ENCODE measurements around the gene MYO15B.
"Not testable (repeated sequence)": the region's sequence is repeated elsewhere in the genome, so short reads cannot be mapped to it uniquely, and the experiment has no call there.

The MYO15B gene

GRCh38 chr17:75626496-75627038 lies 39.0 kb downstream of the MYO15B start:
- DNase-seq = no peak

- no peak for DNase-seq
These were observed 39.5 kb downstream of the MYO15B start for GRCh38 chr17:75627094-75627493.

- no peak for DNase-seq
These were observed 40.8 kb downstream of the MYO15B start for GRCh38 chr17:75628425-75628824.

GRCh38 chr17:75629157-75629556 lies 41.6 kb downstream of the MYO15B start:
- DNase-seq = no peak

GRCh38 chr17:75630071-75630917 lies 42.7 kb downstream of the MYO15B start:
- no peak for DNase-seq

GRCh38 chr17:75631353-75631752 lies 43.8 kb downstream of the MYO15B start:
- no peak for DNase-seq

GRCh38 chr17:75632428-75632827 lies 44.8 kb downstream of the MYO15B start:
- DNase-seq = no peak

- peak; percentile 92 for DNase-seq
These were observed 45.4 kb downstream of the MYO15B start, which contains the start of gene SMIM5 for GRCh38 chr17:75632863-75633485. Gene SMIM5, plus strand, starts transcription at chr17:75633434. Its CDS starts 6,768 bp downstream, at chr17:75640202.

- DNase-seq = peak; percentile 99
These were observed 46.1 kb downstream of the MYO15B start for GRCh38 chr17:75633486-75634375.

- DNase-seq = no peak
These were observed 46.8 kb downstream of the MYO15B start for GRCh38 chr17:75634376-75634740.

GRCh38 chr17:75634754-75635609 lies 47.4 kb downstream of the MYO15B start:
- peak; percentile 31 for DNase-seq

- peak; percentile 27 for DNase-seq
These were observed 48.1 kb downstream of the MYO15B start for GRCh38 chr17:75635610-75636202.

- DNase-seq = no peak
These were observed 49.0 kb downstream of the MYO15B start for GRCh38 chr17:75636381-75637142.

- no peak for DNase-seq
These were observed 49.5 kb downstream of the MYO15B start for GRCh38 chr17:75637143-75637538.

GRCh38 chr17:75637551-75637950 lies 50.0 kb downstream of the MYO15B start:
- DNase-seq = no peak

- not testable (repeated sequence) for DNase-seq
These were observed 50.4 kb downstream of the MYO15B start for GRCh38 chr17:75638039-75638438.

GRCh38 chr17:75638893-75639292 lies 51.3 kb downstream of the MYO15B start:
- no peak for DNase-seq

GRCh38 chr17:75639327-75639726 lies 51.7 kb downstream of the MYO15B start:
- peak; percentile 51 for DNase-seq

GRCh38 chr17:75639771-75640555 lies 52.4 kb downstream of the MYO15B start:
- peak; percentile 96 for DNase-seq

GRCh38 chr17:75640556-75641119 lies 53.0 kb downstream of the MYO15B start:
- DNase-seq = peak; percentile 38

All from DMS53 (cell line).